Esophagus muscularis mucosa (tissue), 4 donors: ENCODE measurements around the gene RNF43. TPM values are rescaled to one million over a fixed set of nuclear protein-coding genes. Genes with fewer than 3 reads are reported as not detected.

Experiments
- DNase-seq: peaks from one replicate; pipeline ENCODE4 v3.0.0-alpha.2; 2017; ENCODE audit errors: extremely low spot score
- H3K27ac ChIP-seq, 4 donors: fragments of 200-600 bp; sonication (generic); replicated peaks in 1 of 4; 1 replicate in 3 of 4; 2 replicates in 1 of 4; pipeline ENCODE4 v1.5.1; 2016 to 2019; ENCODE audit warnings: mild to moderate bottlenecking in 1 of 4
- H3K27me3 ChIP-seq, 4 donors: fragments of 200-600 bp; sonication (generic); one replicate each; pipeline versions ENCODE4 v1.5.1 to v1.6.0; 2016 to 2019
- H3K36me3 ChIP-seq, 4 donors: fragments of 200-600 bp; sonication (generic); one replicate each; pipeline ENCODE4 v1.5.1; 2016 to 2019
- H3K4me1 ChIP-seq, 4 donors: fragments of 200-600 bp; sonication (generic); one replicate each; pipeline ENCODE4 v1.5.1; 2016 to 2019
- H3K4me3 ChIP-seq, 4 donors: fragments of 200-600 bp; sonication (generic); 1 replicate in 2 of 4; 2 replicates in 2 of 4; pipeline ENCODE4 v1.5.1; 2016 to 2019; ENCODE audit warnings: mild to moderate bottlenecking in 4 of 4, moderate library complexity in 1 of 4
- H3K9me3 ChIP-seq, 4 donors: fragments of 200-600 bp; sonication (generic); 1 replicate in 3 of 4; 2 replicates in 1 of 4; pipeline ENCODE4 v1.5.1; 2016 to 2019
- CTCF ChIP-seq, 3 experiments: fragments of 200-600 bp in 2 of 3; fragments of 450-650 bp in 1 of 3; sonication (generic) in 2 of 3; IDR thresholded peaks; one replicate each; pipeline ENCODE4 v1.5.1; 2017 to 2019; ENCODE audit warnings: antibody characterized with exemption in 3 of 3, mild to moderate bottlenecking in 2 of 3, moderate library complexity in 1 of 3
- EP300 ChIP-seq: sonication (generic); formaldehyde crosslinking; IDR thresholded peaks from one replicate; pipeline ENCODE4 v1.6.1; 2017; ENCODE audit warnings: antibody characterized with exemption
- POLR2A ChIP-seq: fragments of 450-650 bp; IDR thresholded peaks from one replicate; pipeline ENCODE4 v1.6.1; 2017; ENCODE audit warnings: antibody characterized with exemption, moderate library complexity, mild to moderate bottlenecking, low read depth
- POLR2AphosphoS5 ChIP-seq, 2 donors: sonication (generic); formaldehyde crosslinking; IDR thresholded peaks; one replicate each; pipeline ENCODE4 v1.6.1; 2017; ENCODE audit warnings: antibody characterized with exemption in 2 of 2
- WGBS: methylation state at CpG from one replicate; pipeline ENCODE4 v1.1.5; 2018; 5-methylcytosine and 5-hydroxymethylcytosine counted together
- intact Hi-C: fragments of 100-400 bp; cut with DNase I; formaldehyde crosslinking; loops from one replicate; pipeline ENCODE4 v1.15.1; 2023
- total RNA-seq, 4 donors: library from RNA; depleted of rRNA; stranded (reverse); fragments of >200 nt; gene quantifications; one replicate each; pipeline versions ENCODE4 v1.1.0 to v1.2.1, GENCODE V29; 2016

The RNF43 gene
- total RNA-seq, 4 donors from 2014 or later, result under 0.01 to 0.26 (median 0.11) TPM; not detected in 1

DNA sequence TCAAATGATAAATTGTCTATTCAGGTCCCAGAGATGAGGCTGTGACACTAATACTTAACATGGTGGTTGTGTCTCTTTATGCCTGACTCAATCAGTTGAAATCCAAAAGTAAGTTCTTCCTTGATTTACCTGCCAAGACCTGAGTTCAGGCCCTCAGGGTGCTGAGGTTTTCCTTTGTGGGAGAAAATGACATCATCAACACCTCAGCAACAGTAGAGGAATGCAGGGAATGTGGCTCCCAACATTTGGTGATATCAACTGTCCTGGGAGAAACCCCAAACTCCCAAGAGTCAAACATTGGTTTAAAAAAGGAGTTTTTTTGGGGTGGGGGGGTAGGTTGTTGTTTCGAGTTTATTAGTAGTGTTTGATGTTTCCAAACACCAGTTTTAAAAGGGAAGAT lies 14.7 kb downstream of the RNF43 start:
- DNase-seq, result no peak
- WGBS, result 63% methylated on average over 1 of the region's 1 CpG
- H3K4me1 ChIP-seq, result no peaks in the 10 kb centered on the region
- intact Hi-C loops, result no loop called here
- no peaks in the 10 kb centered on the region for H3K36me3 ChIP-seq
- no peaks in the 10 kb centered on the region for H3K27me3 ChIP-seq
- H3K9me3 ChIP-seq, result no peaks in the 10 kb centered on the region
- no peak overlapping the region for H3K27ac ChIP-seq
- TF ChIP-seq POLR2A (no peak), CTCF (IDR thresholded peaks at IDR 0.05) (no peak), POLR2AphosphoS5 (IDR thresholded peaks at IDR 0.05) (no peak), EP300 (no peak)
- no peak overlapping the region for H3K4me3 ChIP-seq

GRCh38 chr17:58402047-58402446 lies 15.3 kb downstream of the RNF43 start:
- intact Hi-C loops, result no loop called here
- no peak overlapping the region for H3K27ac ChIP-seq
- H3K4me1 ChIP-seq, result no peaks in the 10 kb centered on the region
- H3K36me3 ChIP-seq, result no peaks in the 10 kb centered on the region
- no peak overlapping the region for H3K4me3 ChIP-seq
- no peaks in the 10 kb centered on the region for H3K9me3 ChIP-seq
- no peaks in the 10 kb centered on the region for H3K27me3 ChIP-seq
- no peak for TF ChIP-seq POLR2AphosphoS5 (IDR thresholded peaks at IDR 0.05)
- no peak for TF ChIP-seq EP300
- no peak for TF ChIP-seq POLR2A
- no peak for TF ChIP-seq CTCF (IDR thresholded peaks at IDR 0.05)
- no peak for DNase-seq

- Histone ChIP-seq H3K27ac (no peak overlapping the region), H3K4me1 (no peaks in the 10 kb centered on the region), H3K4me3 (no peak overlapping the region), H3K36me3 (no peaks in the 10 kb centered on the region), H3K9me3 (no peaks in the 10 kb centered on the region), H3K27me3 (no peaks in the 10 kb centered on the region)
- TF ChIP-seq EP300 (no peak), POLR2A (no peak), CTCF (IDR thresholded peaks at IDR 0.05) (no peak), POLR2AphosphoS5 (IDR thresholded peaks at IDR 0.05) (no peak)
- intact Hi-C loops, result no loop called here
- 63% methylated on average over 2 of the region's 2 CpGs for WGBS
- DNase-seq, result no peak
These were observed 16.0 kb downstream of the RNF43 start for GRCh38 chr17:58401287-58401686.

DNA sequence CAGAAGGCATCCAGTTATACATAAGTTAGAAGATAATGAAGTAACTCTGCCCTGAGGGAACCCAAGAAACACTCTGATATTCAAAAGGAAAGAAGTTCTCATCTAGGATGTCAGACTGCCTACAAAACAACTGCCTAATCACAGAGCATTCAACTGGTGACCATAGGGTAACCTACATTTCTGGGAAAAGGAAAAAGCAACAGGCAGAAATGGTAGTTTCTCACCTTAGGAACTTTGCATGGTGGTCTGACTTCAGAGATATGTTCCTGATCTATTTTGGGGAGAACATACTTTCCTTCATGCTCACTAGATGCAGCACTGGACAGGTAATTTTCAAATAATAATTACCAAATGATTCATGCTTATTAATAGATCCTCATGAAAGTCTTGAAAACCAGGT lies 16.5 kb downstream of the RNF43 start:
- Histone ChIP-seq H3K27me3 (no peaks in the 10 kb centered on the region), H3K9me3 (no peaks in the 10 kb centered on the region), H3K4me1 (no peaks in the 10 kb centered on the region), H3K36me3 (no peaks in the 10 kb centered on the region), H3K27ac (no peak overlapping the region), H3K4me3 (no peak overlapping the region)
- no peak for TF ChIP-seq POLR2A
- TF ChIP-seq EP300, result no peak
- TF ChIP-seq CTCF (IDR thresholded peaks at IDR 0.05), result no peak
- no peak for TF ChIP-seq POLR2AphosphoS5 (IDR thresholded peaks at IDR 0.05)
- no peak for DNase-seq
- intact Hi-C loops, result no loop called here

DNA sequence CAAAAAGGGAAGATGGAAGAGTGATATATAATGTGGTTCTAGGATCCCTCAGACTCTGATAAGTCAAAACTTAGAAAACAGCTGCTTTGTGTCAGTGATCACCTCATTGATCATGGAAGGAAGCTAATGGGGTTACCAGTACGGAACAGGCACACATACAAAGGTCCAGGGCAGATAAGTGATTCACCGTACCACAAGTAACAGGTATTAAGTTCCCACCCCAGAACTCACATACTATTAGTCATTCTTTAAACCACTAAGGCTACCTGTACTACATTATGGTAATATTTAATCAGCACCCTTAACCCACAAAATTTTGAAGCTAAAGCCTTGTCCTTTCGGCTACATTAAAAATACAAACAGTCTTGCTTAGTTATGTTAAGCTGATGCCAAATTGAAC lies 17.4 kb downstream of the RNF43 start:
- Histone ChIP-seq H3K4me1 (no peaks in the 10 kb centered on the region), H3K27me3 (no peaks in the 10 kb centered on the region), H3K36me3 (no peaks in the 10 kb centered on the region), H3K9me3 (no peaks in the 10 kb centered on the region), H3K4me3 (no peak overlapping the region), H3K27ac (no peak overlapping the region)
- DNase-seq, result no peak
- 68% methylated on average over 3 of the region's 3 CpGs for WGBS
- intact Hi-C loops, result no loop called here
- no peak for TF ChIP-seq EP300
